Endothelial cell of umbilical vein (primary cell): ENCODE data around the gene PRSS33. TPM values are rescaled to one million over a fixed set of nuclear protein-coding genes. Genes with fewer than 3 reads are reported as not detected.

ENCODE experiments used
- BruUV-seq: library from RNA; stranded (reverse); fragments of 400-500 nt; replicated peaks from 2 replicates; lab custom pipeline; 2021; lab: Mats Ljungman, UMichigan
- CTCF ChIA-PET: fragments of 300-600, 350-600 bp; sonication (Branson Sonifier 250); formaldehyde crosslinking; loops from one replicate; lab custom pipeline; 2021; ENCODE audit warnings: antibody characterized with exemption, inconsistent platforms; lab: Charles Lee
- POLR2A ChIA-PET: fragments of 300-600, 350-600 bp; sonication (Branson Sonifier 250); formaldehyde crosslinking; loops from one replicate; lab custom pipeline; 2021; ENCODE audit warnings: antibody characterized with exemption, inconsistent platforms; lab: Charles Lee
- DNase-seq: peaks from one replicate; pipeline ENCODE4 v3.0.0-alpha.2; 2011; ENCODE audit warnings: low read depth, low spot score
- FAIRE-seq: peaks from 2 replicates; lab custom pipeline; 2011; peaks lifted over from hg19 to GRCh38; lab: Jason Lieb, UNC
- H2AFZ ChIP-seq: 2 replicates; pipeline ENCODE4 v1.6.0; 2012; ENCODE audit warnings: low read depth, low read length, control low read depth, inconsistent platforms
- H3K27ac ChIP-seq: 2 replicates; pipeline ENCODE4 v1.5.1; 2011; ENCODE audit warnings: low read depth, mild to moderate bottlenecking, control low read depth, low read length, moderate library complexity; ENCODE audit not compliant: insufficient read depth
- H3K27me3 ChIP-seq, 2 experiments: 2 replicates each; pipeline versions ENCODE4 v1.6.0 to v1.6.1; 2011; ENCODE audit warnings: low read length in 2 of 2, mixed read lengths in 1 of 2; ENCODE audit not compliant: control insufficient read depth in 2 of 2, insufficient read depth in 2 of 2
- H3K36me3 ChIP-seq, 2 experiments: 2 replicates in 1 of 2; 3 replicates in 1 of 2; pipeline ENCODE4 v1.5.1; 2011; ENCODE audit warnings: low read length in 2 of 2, mild to moderate bottlenecking in 1 of 2, moderate library complexity in 1 of 2; ENCODE audit not compliant: control insufficient read depth in 2 of 2, insufficient read depth in 2 of 2; ENCODE audit errors: extremely low read depth in 1 of 2
- H3K4me1 ChIP-seq: 3 replicates; pipeline ENCODE4 v1.5.1; 2011; ENCODE audit warnings: mild to moderate bottlenecking, low read length; ENCODE audit not compliant: control insufficient read depth, insufficient read depth; ENCODE audit errors: extremely low read depth
- H3K4me2 ChIP-seq: 2 replicates; pipeline ENCODE4 v1.6.1; 2011; ENCODE audit warnings: low read length, control low read depth, mixed read lengths; ENCODE audit not compliant: insufficient read depth
- H3K4me3 ChIP-seq, 3 experiments: fragments of 200-600 bp in 1 of 3; sonication (generic), shearing (Covaris generic) in 1 of 3; replicated peaks in 1 of 3; 2 replicates each; pipeline ENCODE4 v1.5.1; 2011 to 2016; ENCODE audit warnings: control low read depth in 3 of 3, low read length in 3 of 3, mild to moderate bottlenecking in 2 of 3, inconsistent platforms in 1 of 3, low read depth in 1 of 3, moderate library complexity in 1 of 3; ENCODE audit not compliant: insufficient read depth in 1 of 3
- H3K79me2 ChIP-seq: 2 replicates; pipeline ENCODE4 v1.6.0; 2012; ENCODE audit warnings: low read length, inconsistent platforms; ENCODE audit not compliant: control insufficient read depth, insufficient read depth
- H3K9ac ChIP-seq: replicated peaks from 2 replicates; pipeline ENCODE3; 2011; ENCODE audit warnings: low read length, control low read depth; ENCODE audit not compliant: insufficient read depth; ENCODE audit errors: extremely low read depth
- H3K9me1 ChIP-seq: replicated peaks from 3 replicates; pipeline ENCODE4 v1.6.0; 2011; ENCODE audit warnings: mild to moderate bottlenecking, low read length; ENCODE audit not compliant: control insufficient read depth, insufficient read depth; ENCODE audit errors: extremely low read depth
- H3K9me3 ChIP-seq: replicated peaks from 2 replicates; pipeline ENCODE4 v1.5.1; 2012; ENCODE audit warnings: low read length, inconsistent platforms; ENCODE audit not compliant: control insufficient read depth, insufficient read depth
- H4K20me1 ChIP-seq: replicated peaks from 2 replicates; pipeline ENCODE3; 2011; ENCODE audit warnings: mild to moderate bottlenecking, low read length; ENCODE audit not compliant: control insufficient read depth, insufficient read depth; ENCODE audit errors: extremely low read depth
- EZH2 ChIP-seq: IDR thresholded peaks from 2 replicates; pipeline ENCODE4 v1.6.1; 2012; ENCODE audit warnings: borderline replicate concordance, low read depth, mild to moderate bottlenecking, moderate library complexity, low read length, inconsistent platforms; ENCODE audit not compliant: severe bottlenecking
- FOS ChIP-seq: IDR thresholded peaks from 2 replicates; pipeline ENCODE4 v1.6.1; 2011; ENCODE audit warnings: mild to moderate bottlenecking, low read length, moderate library complexity, borderline replicate concordance; ENCODE audit not compliant: insufficient read depth
- GATA2 ChIP-seq: IDR thresholded peaks from 2 replicates; pipeline ENCODE4 v1.7.0; 2011; ENCODE audit warnings: low read depth, mild to moderate bottlenecking, moderate library complexity, mixed read lengths, low read length; ENCODE audit not compliant: insufficient read length, insufficient read depth
- JUN ChIP-seq: IDR thresholded peaks from 2 replicates; pipeline ENCODE4 v1.6.1; 2011; ENCODE audit warnings: borderline replicate concordance, low read depth; ENCODE audit not compliant: insufficient read length, insufficient read depth
- MYC ChIP-seq: IDR thresholded peaks from one replicate; pipeline ENCODE4 v1.6.1; 2011; ENCODE audit warnings: mild to moderate bottlenecking, low read depth, low read length
- POLR2A ChIP-seq: IDR thresholded peaks from 2 replicates; pipeline ENCODE4 v1.6.1; 2012; ENCODE audit warnings: low read depth, mild to moderate bottlenecking, control low read depth, low read length
- POLR2AphosphoS5 ChIP-seq: IDR thresholded peaks from 2 replicates; pipeline ENCODE4 v1.6.1; 2012; ENCODE audit warnings: low read depth, mild to moderate bottlenecking, control low read depth, low read length, moderate library complexity; ENCODE audit not compliant: insufficient read depth
- dilution Hi-C: fragments of 300-500 bp; cut with MboI; formaldehyde crosslinking; loops from one replicate; pipeline ENCODE4 v1.15.0; 2019; ENCODE audit warnings: low sequenced_read_pairs; ENCODE audit not compliant: extremely low pct_ligation_motif_present
- intact Hi-C: fragments of 100-400 bp; cut with micrococcal nuclease; formaldehyde crosslinking; loops from one replicate; pipeline ENCODE4 v1.10.0; 2022
- polyA plus RNA-seq, 4 experiments: library from polyadenylated mRNA; depleted of rRNA in 3 of 4; stranded (reverse) in 3 of 4; unstranded in 1 of 4; fragments of >200 nt; gene quantifications; 2 replicates each; pipeline versions ENCODE4 v1.2.1 to v1.2.3, GENCODE V29; 2011 to 2012; ENCODE audit warnings: missing spikeins in 1 of 4
- total RNA-seq: library from RNA; stranded (reverse); gene quantifications from 2 replicates; pipeline ENCODE4 v1.2.3, GENCODE V29; 2021
- TF ChIP-seq, protein P1 (sequence below): IDR thresholded peaks from 2 replicates; pipeline ENCODE4 v1.6.1; 2011; ENCODE audit not compliant: insufficient read depth, insufficient read length
- TF ChIP-seq, protein P2 (sequence below), 2 donors: IDR thresholded peaks; 1 replicate in 1 of 2; 2 replicates in 1 of 2; pipeline ENCODE4 v1.5.1; 2011; ENCODE audit warnings: low read length in 2 of 2, mild to moderate bottlenecking in 2 of 2, moderate library complexity in 2 of 2, control low read depth in 1 of 2, inconsistent platforms in 1 of 2, low read depth in 1 of 2; ENCODE audit not compliant: insufficient read depth in 1 of 2; ENCODE audit errors: extremely low read depth in 1 of 2

PRSS33 gene
- total and polyA plus RNA-seq, 2 donors (not counting 3 experiments of a cell fraction or from before 2014, with no cell fraction given), result not detected

DNA sequence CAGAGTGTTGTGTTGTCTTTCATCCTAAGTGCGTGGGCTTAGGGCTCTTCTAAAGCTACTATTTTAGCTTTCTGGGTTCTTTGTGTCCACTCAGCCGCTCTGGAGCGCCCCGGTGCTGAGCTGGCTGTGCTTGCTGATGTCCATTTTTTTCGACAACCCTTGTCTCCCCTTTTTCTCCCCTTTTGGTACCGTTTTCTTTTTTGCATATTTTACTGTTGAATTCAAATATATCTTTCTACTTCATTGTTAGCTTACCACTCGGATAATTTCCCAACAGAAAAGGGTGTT lies 33.7 kb downstream of the PRSS33 start:
- peak overlapping the region; percentile 69 for H3K9ac ChIP-seq
- H3K4me2 ChIP-seq, result peak overlapping the region; percentile 98
- dilution Hi-C loops (no loop called here), intact Hi-C loops (loop anchor here (5.0 kb wide), 1 partner anchor 749 kb away; the partner anchor contains the start of gene CLUAP1)
- no peak for FAIRE-seq
- H3K9me1 ChIP-seq, result no peaks in the 10 kb centered on the region
- H3K36me3 ChIP-seq, result peaks cover 12 to 15% of the 10 kb centered on the region in 2 experiments
- BruUV-seq, result no TSS peak
- TF ChIP-seq MYC, result no peak
- TF ChIP-seq GATA2, result no peak
- TF ChIP-seq, protein P1, sequence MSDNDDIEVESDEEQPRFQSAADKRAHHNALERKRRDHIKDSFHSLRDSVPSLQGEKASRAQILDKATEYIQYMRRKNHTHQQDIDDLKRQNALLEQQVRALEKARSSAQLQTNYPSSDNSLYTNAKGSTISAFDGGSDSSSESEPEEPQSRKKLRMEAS, result no peak
- TF ChIP-seq, protein P2, sequence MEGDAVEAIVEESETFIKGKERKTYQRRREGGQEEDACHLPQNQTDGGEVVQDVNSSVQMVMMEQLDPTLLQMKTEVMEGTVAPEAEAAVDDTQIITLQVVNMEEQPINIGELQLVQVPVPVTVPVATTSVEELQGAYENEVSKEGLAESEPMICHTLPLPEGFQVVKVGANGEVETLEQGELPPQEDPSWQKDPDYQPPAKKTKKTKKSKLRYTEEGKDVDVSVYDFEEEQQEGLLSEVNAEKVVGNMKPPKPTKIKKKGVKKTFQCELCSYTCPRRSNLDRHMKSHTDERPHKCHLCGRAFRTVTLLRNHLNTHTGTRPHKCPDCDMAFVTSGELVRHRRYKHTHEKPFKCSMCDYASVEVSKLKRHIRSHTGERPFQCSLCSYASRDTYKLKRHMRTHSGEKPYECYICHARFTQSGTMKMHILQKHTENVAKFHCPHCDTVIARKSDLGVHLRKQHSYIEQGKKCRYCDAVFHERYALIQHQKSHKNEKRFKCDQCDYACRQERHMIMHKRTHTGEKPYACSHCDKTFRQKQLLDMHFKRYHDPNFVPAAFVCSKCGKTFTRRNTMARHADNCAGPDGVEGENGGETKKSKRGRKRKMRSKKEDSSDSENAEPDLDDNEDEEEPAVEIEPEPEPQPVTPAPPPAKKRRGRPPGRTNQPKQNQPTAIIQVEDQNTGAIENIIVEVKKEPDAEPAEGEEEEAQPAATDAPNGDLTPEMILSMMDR (IDR thresholded peaks at IDR 0.05; ENCODE audit: extremely low read depth in 1 of 2, insufficient read depth in 1 of 2, low read depth in 1 of 2, low read length in 2 of 2), result no peak
- TF ChIP-seq POLR2AphosphoS5, result no peak
- TF ChIP-seq FOS, result no peak
- TF ChIP-seq JUN, result no peak
- no peak for TF ChIP-seq POLR2A
- TF ChIP-seq EZH2, result no peak
- peaks cover 58% of the 10 kb centered on the region for H3K79me2 ChIP-seq
- no peaks in the 10 kb centered on the region for H3K27me3 ChIP-seq
- H4K20me1 ChIP-seq, result peaks cover 23% of the 10 kb centered on the region
- no peak overlapping the region for H2AFZ ChIP-seq
- peak overlapping the region; percentile 65 for H3K27ac ChIP-seq
- H3K4me3 ChIP-seq, result peak overlapping the region; percentile 91 to 96 (median 93)
- H3K4me1 ChIP-seq, result peaks cover 26% of the 10 kb centered on the region
- CTCF ChIA-PET, result interaction anchor here (1.5 kb wide), 1 partner anchor 85 kb away, joined by 4 read pairs; no protein-coding TSS in a partner anchor
- no peaks in the 10 kb centered on the region for H3K9me3 ChIP-seq
- POLR2A ChIA-PET, result no interaction called here
- no peak for DNase-seq
